HCT116 (cell line): ENCODE results near the gene ZNRF4. TPM values are rescaled to one million over a fixed set of nuclear protein-coding genes. Genes with fewer than 3 reads are reported as not detected.

Experiments used
- ATAC-seq: fragments of 200-7000 bp; cut with Tn5 transposase; 2 replicates; pipeline ENCODE4 v1.9.1; 2020; ENCODE audit warnings: mild to moderate bottlenecking, moderate library complexity
- BruUV-seq: library from RNA; stranded (reverse); fragments of 400-500 nt; replicated peaks from 2 replicates; lab custom pipeline; 2021; lab: Mats Ljungman, UMichigan
- CTCF ChIA-PET: fragments of 300-600 bp; sonication (Branson Sonifier 250); formaldehyde crosslinking; loops from one replicate; lab custom pipeline; 2021; ENCODE audit warnings: antibody characterized with exemption; lab: Charles Lee
- POLR2A ChIA-PET: fragments of 300-600, 350-600 bp; sonication (Branson Sonifier 250); formaldehyde crosslinking; loops from one replicate; lab custom pipeline; 2021; ENCODE audit warnings: antibody characterized with exemption; lab: Charles Lee
- RAD21 ChIA-PET, 2 experiments: fragments of 300-600 bp; sonication (Branson Sonifier 250); formaldehyde crosslinking; loops; one replicate each; lab custom pipeline; 2023; ENCODE audit warnings: low total read pairs in 2 of 2; ENCODE audit not compliant: uncharacterized antibody in 2 of 2, unreplicated experiment in 2 of 2, low non-redundant PET in 1 of 2; lab: Charles Lee
- DNase-seq: peaks from one replicate; pipeline ENCODE4 v3.0.0-alpha.2; 2010; ENCODE audit warnings: low read depth, low spot score
- H2AFZ ChIP-seq: fragments of 200-600 bp; shearing (Covaris generic), sonication (generic); 2 replicates; pipeline ENCODE4 v1.6.1; 2017; ENCODE audit warnings: low read depth, mixed run types, mixed read lengths, antibody characterized with exemption, low read length; ENCODE audit not compliant: poor library complexity, severe bottlenecking
- H3K27ac ChIP-seq: 2 replicates; pipeline ENCODE4 v1.5.1; 2012; ENCODE audit warnings: low read depth, low read length
- H3K27me3 ChIP-seq: fragments of 200-600 bp; sonication (generic); 2 replicates; pipeline ENCODE4 v1.6.1; 2016; ENCODE audit warnings: mixed run types, low read length, mixed read lengths; ENCODE audit not compliant: insufficient read depth
- H3K36me3 ChIP-seq, 2 experiments: fragments of 200-500 bp in 1 of 2; fragments of 200-600 bp in 1 of 2; sonication (Bioruptor generic) in 1 of 2; sonication (generic) in 1 of 2; 2 replicates each; pipeline versions ENCODE4 v1.5.1 to v1.6.1; 2014 to 2016; ENCODE audit warnings: low read length in 2 of 2, inconsistent platforms in 1 of 2, mixed read lengths in 1 of 2, mixed run types in 1 of 2; ENCODE audit not compliant: insufficient read depth in 2 of 2, control insufficient read depth in 1 of 2
- H3K4me1 ChIP-seq, 2 experiments: fragments of 200-600 bp in 1 of 2; sonication (generic) in 1 of 2; 2 replicates each; pipeline versions ENCODE4 v1.5.1 to v1.6.1; 2012 to 2017; ENCODE audit warnings: low read length in 2 of 2, inconsistent platforms in 1 of 2, mild to moderate bottlenecking in 1 of 2, mixed read lengths in 1 of 2, mixed run types in 1 of 2, moderate library complexity in 1 of 2; ENCODE audit not compliant: insufficient read depth in 2 of 2, control insufficient read depth in 1 of 2
- H3K4me2 ChIP-seq: fragments of 200-600 bp; sonication (generic); 2 replicates; pipeline ENCODE4 v1.6.1; 2017; ENCODE audit warnings: mixed run types, low read length, mixed read lengths
- H3K4me3 ChIP-seq, 2 experiments: fragments of 200-600 bp in 1 of 2; sonication (generic) in 1 of 2; replicated peaks in 1 of 2; 2 replicates each; pipeline ENCODE4 v1.5.1; 2011 to 2016; ENCODE audit warnings: low read length in 2 of 2, control low read depth in 1 of 2, low read depth in 1 of 2, mild to moderate bottlenecking in 1 of 2, mixed read lengths in 1 of 2, mixed run types in 1 of 2
- H3K79me2 ChIP-seq: fragments of 200-600 bp; sonication (generic); 2 replicates; pipeline ENCODE4 v1.6.1; 2017; ENCODE audit warnings: mild to moderate bottlenecking, mixed run types, low read length, moderate library complexity, mixed read lengths; ENCODE audit not compliant: insufficient read depth
- H3K9ac ChIP-seq: fragments of 200-600 bp; sonication (generic); 2 replicates; pipeline ENCODE4 v1.6.1; 2016; ENCODE audit warnings: low read length, mixed read lengths
- H3K9me2 ChIP-seq: fragments of 200-600 bp; sonication (generic), shearing (Covaris generic); 2 replicates; pipeline ENCODE4 v1.6.1; 2017; ENCODE audit warnings: mixed run types, mild to moderate bottlenecking, moderate library complexity; ENCODE audit not compliant: insufficient read depth
- H3K9me3 ChIP-seq, 2 experiments: fragments of 200-500 bp in 1 of 2; fragments of 200-600 bp in 1 of 2; sonication (Bioruptor generic) in 1 of 2; sonication (generic) in 1 of 2; 2 replicates each; pipeline ENCODE4 v1.6.1; 2014 to 2017; ENCODE audit warnings: low read length in 2 of 2, mixed read lengths in 2 of 2, inconsistent platforms in 1 of 2, low read depth in 1 of 2, mild to moderate bottlenecking in 1 of 2, mixed run types in 1 of 2, moderate library complexity in 1 of 2; ENCODE audit not compliant: control insufficient read depth in 1 of 2, insufficient read depth in 1 of 2
- H4K20me1 ChIP-seq: fragments of 200-600 bp; sonication (generic), shearing (Covaris generic); 2 replicates; pipeline ENCODE4 v1.6.1; 2017; ENCODE audit warnings: mixed run types, mild to moderate bottlenecking, moderate library complexity; ENCODE audit not compliant: insufficient read depth
- CTCF ChIP-seq, 3 experiments: fragments of 200-600 bp in 1 of 3; sonication (generic) in 1 of 3; IDR thresholded peaks in 2 of 3; conservative IDR thresholded peaks in 1 of 3; 2 replicates each; pipeline ENCODE4 v1.5.1; 2012 to 2017; ENCODE audit warnings: low read depth in 2 of 3, low read length in 2 of 3, antibody characterized with exemption in 1 of 3, borderline replicate concordance in 1 of 3, control low read depth in 1 of 3, mild to moderate bottlenecking in 1 of 3, mixed read lengths in 1 of 3, mixed run types in 1 of 3, moderate library complexity in 1 of 3; ENCODE audit not compliant: insufficient read depth in 1 of 3
- EGR1 ChIP-seq: IDR thresholded peaks from 2 replicates; pipeline ENCODE4 v1.6.1; 2012; ENCODE audit warnings: low read depth
- ELF1 ChIP-seq: IDR thresholded peaks from 2 replicates; pipeline ENCODE4 v1.6.1; 2012; ENCODE audit warnings: low read depth, borderline replicate concordance
- EZH2 ChIP-seq: fragments of 200-600 bp; sonication (generic); IDR thresholded peaks from 2 replicates; pipeline ENCODE4 v1.6.1; 2017; ENCODE audit warnings: antibody characterized with exemption, mixed run types
- EZH2phosphoT487 ChIP-seq: fragments of 200-600 bp; IDR thresholded peaks from 2 replicates; pipeline ENCODE4 v1.6.1; 2018; ENCODE audit warnings: antibody characterized with exemption, borderline replicate concordance
- JUND ChIP-seq: IDR thresholded peaks from 2 replicates; pipeline ENCODE4 v1.6.1; 2012
- POLR2A ChIP-seq: IDR thresholded peaks from 2 replicates; pipeline ENCODE4 v1.7.0; 2011; ENCODE audit warnings: borderline replicate concordance; ENCODE audit not compliant: insufficient read depth, insufficient read length; ENCODE audit errors: extremely low read depth
- POLR2AphosphoS5 ChIP-seq: IDR thresholded peaks from 2 replicates; pipeline ENCODE4 v1.6.1; 2011; ENCODE audit warnings: mild to moderate bottlenecking, low read depth, low read length, moderate library complexity
- RAD21 ChIP-seq: IDR thresholded peaks from 2 replicates; pipeline ENCODE4 v1.6.1; 2012; ENCODE audit warnings: low read depth, mild to moderate bottlenecking
- REST ChIP-seq: IDR thresholded peaks from 2 replicates; pipeline ENCODE4 v1.6.1; 2012; ENCODE audit warnings: low read depth
- SIN3A ChIP-seq: IDR thresholded peaks from 2 replicates; pipeline ENCODE4 v1.6.1; 2012; ENCODE audit warnings: low read depth
- SP1 ChIP-seq: IDR thresholded peaks from 2 replicates; pipeline ENCODE4 v1.6.1; 2012; ENCODE audit warnings: low read depth
- SRF ChIP-seq: IDR thresholded peaks from 2 replicates; pipeline ENCODE4 v1.6.1; 2012; ENCODE audit warnings: low read depth
- TCF7L2 ChIP-seq: IDR thresholded peaks from 2 replicates; pipeline ENCODE4 v1.7.0; 2011; ENCODE audit warnings: borderline replicate concordance, inconsistent platforms; ENCODE audit not compliant: insufficient read depth, insufficient read length; ENCODE audit errors: extremely low read depth
- YY1 ChIP-seq: IDR thresholded peaks from 2 replicates; pipeline ENCODE4 v1.6.1; 2011; ENCODE audit warnings: low read length, low read depth, moderate library complexity, mild to moderate bottlenecking; ENCODE audit not compliant: insufficient replicate concordance; ENCODE audit errors: extremely low read depth
- ZBTB33 ChIP-seq: IDR thresholded peaks from 2 replicates; pipeline ENCODE4 v1.6.1; 2011; ENCODE audit warnings: mild to moderate bottlenecking, low read length, moderate library complexity; ENCODE audit not compliant: insufficient replicate concordance; ENCODE audit errors: extremely low read depth
- ZFX ChIP-seq: fragments of 450-650 bp; IDR thresholded peaks from 2 replicates; pipeline ENCODE4 v1.6.1; 2017
- ZNF274 ChIP-seq: fragments of 200-500 bp; sonication (Bioruptor generic); IDR thresholded peaks from 2 replicates; pipeline ENCODE4 v1.6.1; 2014; ENCODE audit warnings: mild to moderate bottlenecking, low read depth, low read length, inconsistent platforms
- intact Hi-C: fragments of 100-400 bp; cut with micrococcal nuclease; formaldehyde crosslinking; loops from 2 replicates; pipeline ENCODE4 v1.10.0; 2022
- total RNA-seq: library from RNA; stranded (reverse); gene quantifications from one replicate; pipeline ENCODE4 v1.2.1, GENCODE V29; 2021; ENCODE audit not compliant: unreplicated experiment
- TF ChIP-seq, protein P1 (sequence below): IDR thresholded peaks from 2 replicates; pipeline ENCODE4 v1.6.1; 2012

The ZNRF4 gene
- total RNA-seq, 1 experiment from 2014 or later: not detected

DNA sequence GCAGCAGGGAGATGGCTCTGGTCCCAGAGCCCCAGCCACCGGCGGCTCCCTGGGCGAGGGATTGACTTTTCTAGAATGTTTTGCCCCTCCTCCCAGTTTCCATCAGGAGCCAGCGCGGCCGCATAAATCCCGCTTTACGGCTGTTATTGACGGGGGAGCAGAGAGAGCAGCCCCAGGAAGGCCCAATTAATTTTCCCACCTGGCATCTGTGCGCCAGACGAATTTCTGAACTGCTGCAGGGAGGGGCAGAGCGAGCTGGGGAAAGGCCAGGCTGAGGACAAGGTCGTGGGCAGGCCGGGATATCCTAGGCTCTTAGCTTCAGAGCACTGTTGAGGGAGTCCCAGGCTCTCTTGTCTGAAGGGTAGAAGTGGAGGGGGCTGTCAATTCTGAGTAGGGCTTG lies 24.7 kb downstream of the ZNRF4 start:
- no peak overlapping the region for H3K9ac ChIP-seq
- BruUV-seq: no TSS peak
- H3K27me3 ChIP-seq: no peaks in the 10 kb centered on the region

More for the DNA sequence above, 24.7 kb downstream of the ZNRF4 start:
- DNase-seq (no peak), ATAC-seq (no peak)
- H3K4me2 ChIP-seq: no peak overlapping the region
- H3K27ac ChIP-seq: no peak overlapping the region
- H3K9me3 ChIP-seq: peaks cover 7 to 9% of the 10 kb centered on the region in 2 experiments; a peak in 2 of 4 replicates
- H3K79me2 ChIP-seq: no peaks in the 10 kb centered on the region
- CTCF ChIA-PET: no interaction called here
- intact Hi-C loops: loop anchor here (2.0 kb wide), 1 partner anchor 431 kb away; no protein-coding TSS in a partner anchor
- POLR2A ChIA-PET: no interaction called here
- H3K4me3 ChIP-seq: no peak overlapping the region
- no peaks in the 10 kb centered on the region for H3K9me2 ChIP-seq
- no peaks in the 10 kb centered on the region for H4K20me1 ChIP-seq
- no peak overlapping the region for H2AFZ ChIP-seq
- no peaks in the 10 kb centered on the region for H3K4me1 ChIP-seq
- H3K36me3 ChIP-seq: no peaks in the 10 kb centered on the region
- RAD21 ChIA-PET: no interaction called here
- TF ChIP-seq YY1: no peak
- no peak for TF ChIP-seq CTCF (IDR thresholded peaks at IDR 0.05 in 2 of 3, conservative IDR thresholded peaks at IDR 0.05 in 1 of 3; ENCODE audit: borderline replicate concordance in 1 of 3, insufficient read depth in 1 of 3, low read depth in 2 of 3, low read length in 2 of 3)
- TF ChIP-seq, protein P1, sequence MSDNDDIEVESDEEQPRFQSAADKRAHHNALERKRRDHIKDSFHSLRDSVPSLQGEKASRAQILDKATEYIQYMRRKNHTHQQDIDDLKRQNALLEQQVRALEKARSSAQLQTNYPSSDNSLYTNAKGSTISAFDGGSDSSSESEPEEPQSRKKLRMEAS: no peak
- no peak for TF ChIP-seq ZBTB33
- no peak for TF ChIP-seq SIN3A
- TF ChIP-seq EZH2: no peak
- TF ChIP-seq RAD21: no peak
- no peak for TF ChIP-seq EGR1
- no peak for TF ChIP-seq EZH2phosphoT487
- TF ChIP-seq ZFX: no peak
- TF ChIP-seq SRF: no peak
- TF ChIP-seq TCF7L2: no peak
- TF ChIP-seq REST: no peak
- no peak for TF ChIP-seq SP1
- no peak for TF ChIP-seq ELF1
- TF ChIP-seq POLR2A: no peak
- no peak for TF ChIP-seq ZNF274
- no peak for TF ChIP-seq POLR2AphosphoS5
- no peak for TF ChIP-seq JUND
- TF ChIP-seq, all 23 proteins: peak for 0
